ENCODE data around the gene STEAP2.

GRCh38 chr7:90256778-90257177, 45.2 kb downstream of the STEAP2 start:
- TF ChIP-seq POLR2A (IDR thresholded peaks at IDR 0.05) = no peak
- TF ChIP-seq CTCF (IDR thresholded peaks at IDR 0.05) = no peak

Data from esophagus squamous epithelium (tissue), 4 donors.